Natural killer cell (primary cell): ENCODE data around the gene FRY. TPM values are rescaled to one million over a fixed set of nuclear protein-coding genes. Genes with fewer than 3 reads are reported as not detected.

Experiments
- ATAC-seq, 3 donors: fragments of 150-1000 bp in 2 of 3; fragments of 200-7000 bp in 1 of 3; cut with Tn5 transposase; 1 replicate in 1 of 3; 2 replicates in 2 of 3; pipeline ENCODE4 v1.10.0; 2021; ENCODE audit warnings: mild to moderate bottlenecking in 2 of 3, moderate library complexity in 2 of 3
- DNase-seq, 2 donors: peaks; one replicate each; pipeline versions ENCODE4 v3.0.0 to v3.0.0-alpha.2; 2013 to 2021; ENCODE audit warnings: mixed read lengths in 1 of 2
- H3K27ac ChIP-seq: one replicate; pipeline ENCODE4 v1.5.1; 2013; ENCODE audit warnings: mild to moderate bottlenecking, low read length
- H3K27me3 ChIP-seq: one replicate; pipeline ENCODE4 v1.6.1; 2013; ENCODE audit warnings: low read length; ENCODE audit not compliant: control insufficient read depth, insufficient read depth
- H3K36me3 ChIP-seq: one replicate; pipeline ENCODE4 v1.6.1; 2013; ENCODE audit warnings: low read length; ENCODE audit not compliant: control insufficient read depth, insufficient read depth
- H3K4me1 ChIP-seq: one replicate; pipeline ENCODE4 v1.6.1; 2013; ENCODE audit warnings: low read length; ENCODE audit not compliant: control insufficient read depth, insufficient read depth
- H3K4me3 ChIP-seq: one replicate; pipeline ENCODE4 v1.5.1; 2013; ENCODE audit warnings: low read length
- H3K9me3 ChIP-seq: one replicate; pipeline ENCODE4 v1.6.1; 2013; ENCODE audit warnings: low read length; ENCODE audit not compliant: control insufficient read depth, insufficient read depth
- H3K27ac Mint-ChIP-seq, 2 donors: one replicate each; pipeline ENCODE4 v1.8.0; 2022; ENCODE audit warnings: mild to moderate bottlenecking in 2 of 2, mixed read lengths in 2 of 2, moderate library complexity in 1 of 2
- H3K27me3 Mint-ChIP-seq, 2 donors: one replicate each; pipeline ENCODE4 v1.8.0; 2022; ENCODE audit warnings: low read depth in 2 of 2, mixed read lengths in 2 of 2
- H3K36me3 Mint-ChIP-seq: one replicate; pipeline ENCODE4 v1.8.0; 2022; ENCODE audit warnings: mixed read lengths
- H3K4me1 Mint-ChIP-seq, 2 donors: one replicate each; pipeline ENCODE4 v1.8.0; 2022; ENCODE audit warnings: mixed read lengths in 2 of 2
- H3K4me3 Mint-ChIP-seq: one replicate; pipeline ENCODE4 v1.8.0; 2022; ENCODE audit warnings: mild to moderate bottlenecking, moderate library complexity, mixed read lengths
- H3K9me3 Mint-ChIP-seq, 2 donors: one replicate each; pipeline ENCODE4 v1.8.0; 2022; ENCODE audit warnings: mixed read lengths in 2 of 2
- whole genome bisulfite sequencing: methylation state at CpG from one replicate; pipeline ENCODE4 v1.1.7; 2013; ENCODE audit warnings: missing lambda C conversion rate; ENCODE audit not compliant: insufficient coverage; 5-methylcytosine and 5-hydroxymethylcytosine counted together
- intact Hi-C: fragments of 100-400 bp; cut with micrococcal nuclease; formaldehyde crosslinking; loops from one replicate; pipeline ENCODE4 v1.14.2; 2022
- total RNA-seq, 4 donors: library from RNA; stranded (reverse); fragments of 120-200 nt in 1 of 4; gene quantifications; one replicate each; pipeline versions ENCODE4 v1.2.3 to v1.2.4, GENCODE V29; 2013 to 2022
- TF ChIP-seq, protein P1 (sequence below): fragments of 200-600 bp; IDR thresholded peaks from one replicate; pipeline ENCODE4 v1.8.0; 2022; ENCODE audit warnings: antibody characterized with exemption

FRY gene
- total RNA-seq, 3 donors from 2014 or later (not counting 1 experiment from before 2014, with no cell fraction given), result 25.1 to 52.1 (median 27.4) TPM

DNA sequence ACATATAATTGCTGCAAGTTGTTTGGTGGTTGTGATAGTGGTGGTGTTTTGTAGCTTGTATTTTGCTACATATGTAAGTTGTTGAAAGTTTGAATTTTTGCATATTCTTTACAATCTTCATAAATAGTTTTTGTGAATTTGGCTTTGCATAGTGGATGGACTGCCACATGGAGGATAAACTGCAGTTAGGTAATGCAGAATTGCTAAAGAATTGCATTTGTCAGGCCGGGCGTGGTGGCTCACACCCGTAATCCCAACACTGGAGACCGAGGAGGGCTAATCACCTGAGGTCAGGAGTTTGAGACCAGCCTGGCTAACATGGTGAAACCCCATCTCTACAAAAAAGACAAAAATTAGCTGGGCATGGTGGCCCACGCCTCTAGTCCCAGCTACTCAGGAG, 171.6 kb downstream of the FRY start:
- no peak overlapping the region for H3K4me3 ChIP-seq
- WGBS, result 93% methylated on average over 5 of the region's 5 CpGs
- Mint-ChIP-seq H3K4me1 (no peaks in the 10 kb centered on the region), H3K9me3 (no peaks in the 10 kb centered on the region), H3K27ac (no peak overlapping the region), H3K27me3 (no peaks in the 10 kb centered on the region), H3K4me3 (no peak overlapping the region), H3K36me3 (no peaks in the 10 kb centered on the region)
- no peaks in the 10 kb centered on the region for H3K27me3 ChIP-seq
- H3K4me1 ChIP-seq, result no peaks in the 10 kb centered on the region
- H3K36me3 ChIP-seq, result no peaks in the 10 kb centered on the region
- H3K9me3 ChIP-seq, result no peaks in the 10 kb centered on the region
- ATAC-seq (no peak), DNase-seq (no peak)
- intact Hi-C loops, result no loop called here
- TF ChIP-seq, protein P1, sequence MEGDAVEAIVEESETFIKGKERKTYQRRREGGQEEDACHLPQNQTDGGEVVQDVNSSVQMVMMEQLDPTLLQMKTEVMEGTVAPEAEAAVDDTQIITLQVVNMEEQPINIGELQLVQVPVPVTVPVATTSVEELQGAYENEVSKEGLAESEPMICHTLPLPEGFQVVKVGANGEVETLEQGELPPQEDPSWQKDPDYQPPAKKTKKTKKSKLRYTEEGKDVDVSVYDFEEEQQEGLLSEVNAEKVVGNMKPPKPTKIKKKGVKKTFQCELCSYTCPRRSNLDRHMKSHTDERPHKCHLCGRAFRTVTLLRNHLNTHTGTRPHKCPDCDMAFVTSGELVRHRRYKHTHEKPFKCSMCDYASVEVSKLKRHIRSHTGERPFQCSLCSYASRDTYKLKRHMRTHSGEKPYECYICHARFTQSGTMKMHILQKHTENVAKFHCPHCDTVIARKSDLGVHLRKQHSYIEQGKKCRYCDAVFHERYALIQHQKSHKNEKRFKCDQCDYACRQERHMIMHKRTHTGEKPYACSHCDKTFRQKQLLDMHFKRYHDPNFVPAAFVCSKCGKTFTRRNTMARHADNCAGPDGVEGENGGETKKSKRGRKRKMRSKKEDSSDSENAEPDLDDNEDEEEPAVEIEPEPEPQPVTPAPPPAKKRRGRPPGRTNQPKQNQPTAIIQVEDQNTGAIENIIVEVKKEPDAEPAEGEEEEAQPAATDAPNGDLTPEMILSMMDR, result no peak
- H3K27ac ChIP-seq, result no peak overlapping the region

DNA sequence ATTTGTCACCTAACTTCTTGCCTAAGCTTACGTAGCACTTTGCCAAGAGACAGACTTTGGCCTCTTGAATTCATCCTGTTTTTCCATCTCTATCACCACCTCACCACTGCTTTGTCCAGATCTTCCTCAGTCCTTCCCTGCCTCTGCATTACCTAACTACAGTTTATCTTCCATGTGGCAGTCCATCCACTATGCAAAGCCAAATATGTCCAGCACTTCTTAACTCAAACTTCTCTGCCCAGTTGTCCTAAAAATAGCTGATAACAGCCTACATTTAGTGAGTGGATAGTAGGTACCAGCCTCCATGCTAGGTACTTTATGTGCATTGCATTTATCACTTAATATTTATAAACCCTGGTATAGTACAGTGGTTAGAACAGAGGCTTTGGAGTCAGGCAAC, 172.2 kb downstream of the FRY start:
- Histone ChIP-seq H3K27ac (no peak overlapping the region), H3K4me3 (no peak overlapping the region), H3K9me3 (no peaks in the 10 kb centered on the region), H3K36me3 (no peaks in the 10 kb centered on the region), H3K27me3 (no peaks in the 10 kb centered on the region), H3K4me1 (no peaks in the 10 kb centered on the region)
- Mint-ChIP-seq H3K27ac (no peak overlapping the region), H3K36me3 (no peaks in the 10 kb centered on the region), H3K27me3 (no peaks in the 10 kb centered on the region), H3K4me1 (no peaks in the 10 kb centered on the region), H3K4me3 (no peak overlapping the region), H3K9me3 (no peaks in the 10 kb centered on the region)
- DNase-seq (no peak), ATAC-seq (no peak)
- TF ChIP-seq, protein P1, result no peak
- intact Hi-C loops, result no loop called here
- 91% methylated on average over 1 of the region's 1 CpG for WGBS

DNA sequence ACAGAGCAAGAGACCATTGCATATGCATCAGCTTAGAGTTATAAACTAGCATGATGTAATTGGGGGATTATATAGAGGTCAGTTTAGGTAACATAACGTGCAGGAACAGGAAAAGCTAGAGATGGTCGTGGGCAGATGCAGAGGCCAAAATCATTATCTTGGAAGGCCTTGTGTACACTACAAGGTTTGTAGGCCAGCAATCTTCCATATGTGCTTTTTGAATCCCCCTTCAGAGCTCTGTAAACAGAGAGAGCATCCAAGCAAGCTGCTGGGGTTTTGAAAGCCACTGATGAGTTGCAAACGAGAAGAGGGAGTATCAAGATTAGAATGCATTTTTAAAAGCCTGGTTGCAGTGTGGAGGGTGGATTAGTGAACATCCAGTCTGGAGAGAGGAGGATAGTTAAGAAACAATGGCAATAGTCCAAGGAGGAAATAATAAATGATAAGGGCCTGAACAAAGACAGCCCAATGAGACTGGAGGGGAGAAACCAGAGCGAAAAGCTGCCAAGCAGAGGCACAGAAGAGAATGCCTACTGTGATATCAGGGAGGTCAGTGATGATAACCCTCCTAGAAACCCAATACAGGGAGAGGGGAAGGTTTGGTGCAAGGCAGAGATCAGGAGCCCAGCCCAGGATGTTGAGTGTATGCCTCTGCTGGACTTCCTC, 174.0 kb downstream of the FRY start:
- intact Hi-C loops, result no loop called here
- Histone ChIP-seq H3K9me3 (no peaks in the 10 kb centered on the region), H3K4me3 (no peak overlapping the region), H3K27ac (no peak overlapping the region), H3K36me3 (peaks cover 2% of the 10 kb centered on the region), H3K27me3 (no peaks in the 10 kb centered on the region), H3K4me1 (no peaks in the 10 kb centered on the region)
- H3K36me3 Mint-ChIP-seq, result no peaks in the 10 kb centered on the region
- 82% methylated on average over 4 of the region's 4 CpGs for WGBS
- no peak overlapping the region for H3K27ac Mint-ChIP-seq
- TF ChIP-seq, protein P1, result no peak
- DNase-seq (no peak), ATAC-seq (no peak)
- no peaks in the 10 kb centered on the region for H3K27me3 Mint-ChIP-seq
- H3K9me3 Mint-ChIP-seq, result no peaks in the 10 kb centered on the region
- no peaks in the 10 kb centered on the region for H3K4me1 Mint-ChIP-seq
- H3K4me3 Mint-ChIP-seq, result no peak overlapping the region

DNA sequence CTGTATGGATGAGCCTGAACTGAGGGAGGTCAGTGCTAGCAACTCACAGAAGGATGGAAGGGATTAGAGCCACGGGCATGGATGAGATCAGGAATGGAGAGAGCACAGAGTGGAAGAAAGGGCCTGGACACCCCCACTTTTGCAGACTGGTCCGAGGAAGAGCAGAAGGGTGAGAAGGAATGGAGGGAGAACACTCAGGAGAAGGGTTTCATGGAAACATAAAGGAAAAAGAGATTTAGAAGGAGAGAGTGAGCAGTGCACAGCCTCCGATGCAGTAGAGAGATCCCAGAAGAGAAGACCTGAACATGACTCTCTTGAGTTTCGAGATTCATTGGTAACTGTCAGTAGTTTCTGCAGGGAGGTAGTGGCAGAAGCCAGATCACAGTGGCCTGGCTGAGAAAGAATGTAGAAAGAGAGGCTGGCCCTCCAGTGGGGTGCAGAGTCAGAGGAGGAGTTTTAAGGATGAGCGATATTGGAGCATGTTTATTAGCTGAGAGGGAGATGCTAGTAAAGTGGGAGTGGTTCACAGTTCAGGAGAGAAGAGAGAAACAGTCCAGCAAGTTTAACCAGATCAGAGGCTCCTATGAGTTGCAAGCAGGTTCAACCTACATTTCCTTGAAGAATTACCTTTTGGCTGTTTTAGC, 174.6 kb downstream of the FRY start:
- no peaks in the 10 kb centered on the region for H3K4me1 Mint-ChIP-seq
- Histone ChIP-seq H3K36me3 (peaks cover 2% of the 10 kb centered on the region), H3K4me1 (no peaks in the 10 kb centered on the region), H3K27me3 (no peaks in the 10 kb centered on the region), H3K4me3 (no peak overlapping the region), H3K9me3 (no peaks in the 10 kb centered on the region), H3K27ac (no peak overlapping the region)
- H3K27me3 Mint-ChIP-seq, result no peaks in the 10 kb centered on the region
- H3K36me3 Mint-ChIP-seq, result no peaks in the 10 kb centered on the region
- no peak overlapping the region for H3K27ac Mint-ChIP-seq
- ATAC-seq (no peak), DNase-seq (no peak)
- WGBS, result 95% methylated on average over 5 of the region's 5 CpGs
- intact Hi-C loops, result no loop called here
- H3K9me3 Mint-ChIP-seq, result no peaks in the 10 kb centered on the region
- TF ChIP-seq, protein P1, result no peak
- H3K4me3 Mint-ChIP-seq, result no peak overlapping the region
